Heart right ventricle (tissue), 16 donors: Measurements from ENCODE around the gene RABIF. TPM values are rescaled to one million over a fixed set of nuclear protein-coding genes. Genes with fewer than 3 reads are reported as not detected.
"Not testable (repeated sequence)": the region's sequence is repeated elsewhere in the genome, so short reads cannot be mapped to it uniquely, and the experiment has no call there.

Source experiments
- ATAC-seq, 8 donors: fragments of 200-7000 bp; cut with Tn5 transposase; one replicate each; pipeline ENCODE4 v1.9.1; 2020; ENCODE audit warnings: mild to moderate bottlenecking in 8 of 8, moderate library complexity in 8 of 8, moderate number of reproducible peaks in 1 of 8
- DNase-seq, 2 donors: peaks; one replicate each; pipeline ENCODE4 v3.0.0-alpha.2; 2020
- H3K27ac ChIP-seq, 10 donors: fragments of 200-600 bp; sonication (generic) in 2 of 10; one replicate each; pipeline versions ENCODE4 v1.5.0 to v1.8.0; 2020 to 2022; ENCODE audit warnings: mild to moderate bottlenecking in 3 of 10
- H3K27me3 ChIP-seq, 7 donors: fragments of 200-600 bp; one replicate each; pipeline ENCODE4 v1.8.0; 2021 to 2022; ENCODE audit warnings: mild to moderate bottlenecking in 2 of 7
- H3K36me3 ChIP-seq, 9 donors: fragments of 200-600 bp; sonication (generic) in 1 of 9; one replicate each; pipeline versions ENCODE4 v1.5.0 to v1.8.0; 2020 to 2022; ENCODE audit warnings: mild to moderate bottlenecking in 2 of 9
- H3K4me1 ChIP-seq, 9 donors: fragments of 200-600 bp; sonication (generic) in 1 of 9; one replicate each; pipeline versions ENCODE4 v1.5.0 to v1.8.0; 2020 to 2022; ENCODE audit warnings: mild to moderate bottlenecking in 4 of 9
- H3K4me3 ChIP-seq, 10 donors: fragments of 200-600 bp; sonication (generic) in 2 of 10; one replicate each; pipeline versions ENCODE4 v1.5.0 to v1.8.0; 2020 to 2022; ENCODE audit warnings: mild to moderate bottlenecking in 7 of 10, moderate library complexity in 2 of 10
- H3K9me3 ChIP-seq, 11 donors: fragments of 200-600 bp in 10 of 11; sonication (generic) in 2 of 11; one replicate each; pipeline versions ENCODE4 v1.5.0 to v1.8.0; 2013 to 2022; ENCODE audit warnings: mild to moderate bottlenecking in 2 of 11, control low read depth in 1 of 11, moderate library complexity in 1 of 11
- CTCF ChIP-seq, 9 donors: fragments of 200-600 bp; sonication (generic) in 2 of 9; IDR thresholded peaks; one replicate each; pipeline versions ENCODE4 v1.5.0 to v1.8.0; 2021 to 2022; ENCODE audit warnings: antibody characterized with exemption in 9 of 9, mild to moderate bottlenecking in 5 of 9, moderate library complexity in 1 of 9
- WGBS, 2 donors: extraction: QIAGEN DNeasy Blood & Tissue Kit; methylation state at CpG; one replicate each; pipeline ENCODE4 v1.1.7; 2013; ENCODE audit warnings: inconsistent platforms in 1 of 2; 5-methylcytosine and 5-hydroxymethylcytosine counted together
- intact Hi-C, 10 donors: fragments of 100-400 bp; cut with DNase I; formaldehyde crosslinking; loops; one replicate each; pipeline versions ENCODE4 v1.11.1 to v1.14.2; 2022
- long read RNA-seq, 3 donors: library from polyadenylated mRNA; unstranded; transcript quantifications; one replicate each; pipeline ENCODE4 v2.0.0, GENCODE V29; 2020 to 2021
- polyA plus RNA-seq, 2 donors: library from polyadenylated mRNA; stranded (reverse); fragments of 200-250 nt; gene quantifications; one replicate each; pipeline ENCODE4 v1.2.3, GENCODE V29; 2013
- total RNA-seq, 10 donors: library from RNA; stranded (reverse); fragmentation: NEBNext Ultra II Directional in 3 of 10; extraction: Animal tissue kit (Norgen Biotek cat#: 25700) in 3 of 10; gene quantifications; one replicate each; pipeline versions ENCODE4 v1.2.1 to v1.2.4, GENCODE V29; 2021 to 2023
- donor health status: Arrhythmogenic right ventricular cardiomyopathy.
- donor health status: ischemic (EF 13 %, LVEDD 7.1; RV severe dilation, severe dysfunction).
- donor health status: healthy with polysubstance abuse.
- donor health status: DM: no; HTN: yes; CAD: no.
- donor health status: DM: no; HTN: no; CAD: no.
- donor health status: ischemic (EF 25% LVEDD 6.9; RV normal size, moderate dysfunction).
- donor health status: ischemic (EF 25% LVEDD 5.7; RV mildly dilated, moderate dysfunction).
- donor health status: healthy.
- donor health status: DM: yes; HTN: yes; CAD: no.
- donor health status: Ischemic cardiomyopathy.
- donor health status: ischemic (EF 35%, LVEDD 5.7; RV mildly dilated, moderate dysfunction).
- donor health status: nonischemic (EF 11% LVEDD 7.7; RV severe dilation, severe dysfunction).
- donor health status: DM: yes; HTN: yes; CAD: no.
- donor health status: PGD.
- donor health status: ischemic (EF 29% LVEDD 5.4; RV normal size, mild dysfunction).
- donor health status: nonischemic (EF 23%, LVEDD 6.1; RV moderate dilation, normal function).

Gene RABIF
- total RNA-seq (1 to 10 TPM; 3.2 to 6.0 (median 4.8) TPM), polyA plus RNA-seq (1 to 10 TPM; 2.0 to 8.1 TPM)
- long read RNA-seq, donor 1, transcript RABIF-201 (2 exons, 2,430 nt): major isoform, 10 of 10 reads
- long read RNA-seq, donor 1, partial matches to known transcripts: 0 of 10 reads
- long read RNA-seq, donor 1, other reads (novel, unspliced or antisense): 0 of 10 reads
- long read RNA-seq, donor 2, transcript RABIF-201 (2 exons, 2,430 nt): major isoform, 8 of 12 reads
- long read RNA-seq, donor 2, partial matches to known transcripts: 0 of 12 reads
- long read RNA-seq, donor 2, other reads (novel, unspliced or antisense): 4 of 12 reads
- long read RNA-seq, donor 3, transcript RABIF-201 (2 exons, 2,430 nt): major isoform, 17 of 19 reads
- long read RNA-seq, donor 3, partial matches to known transcripts: 0 of 19 reads
- long read RNA-seq, donor 3, other reads (novel, unspliced or antisense): 2 of 19 reads

- ATAC-seq (peak; percentile 98 to 99 (median 99)), DNase-seq (peak; percentile 96 to 97)
- intact Hi-C loops: loop anchor here in 4 of 10 donors (2.0 to 5.0 kb wide), 5 partner anchors 38 to 81 kb away; partner anchors contain the start of genes KLHL12 (in 2 of the 4), PCAT6 (in 2 of the 4) and KDM5B (in 1 of the 4)
- TF ChIP-seq CTCF (IDR thresholded peaks at IDR 0.05): peak in 6 of 9 donors; percentile 10 to 59 (median 37)
- Histone ChIP-seq H3K27me3 (no peaks in the 10 kb centered on the region), H3K9me3 (no peaks in the 10 kb centered on the region), H3K36me3 (peaks cover 0 to 46% (median 22%) of the 10 kb centered on the region in 9 donors), H3K4me1 (peaks cover 0 to 18% (median 13%) of the 10 kb centered on the region in 9 donors), H3K4me3 (peak within 1 kb of the TSS; percentile 59 to 88 (median 74)), H3K27ac (peak within 1 kb of the TSS; percentile 70 to 98 (median 95))
- 0 to 1% methylated on average over 79 to 84 of the region's 84 CpGs for whole genome bisulfite sequencing, 2 donors
Observed at GRCh38 chr1:202888531-202889360, at the start of gene RABIF. Gene RABIF, minus strand, starts transcription at chr1:202889149. Its CDS starts 51 bp downstream, at chr1:202889098.

GRCh38 chr1:202938287-202938925 is 49.5 kb upstream of the RABIF start:
- H3K4me1 ChIP-seq: no peaks in the 10 kb centered on the region
- intact Hi-C loops: no loop called here
- no peaks in the 10 kb centered on the region for H3K9me3 ChIP-seq
- DNase-seq (no peak), ATAC-seq (peak in 5 of 8 donors; percentile 28 to 73 (median 38))
- TF ChIP-seq CTCF (IDR thresholded peaks at IDR 0.05): no peak
- no peaks in the 10 kb centered on the region for H3K27me3 ChIP-seq
- peaks cover 0 to 40% (median 26%) of the 10 kb centered on the region in 9 donors for H3K36me3 ChIP-seq
- H3K4me3 ChIP-seq: no peak overlapping the region
- 59 to 64% methylated on average over 5 of the region's 5 CpGs for WGBS, 2 donors
- no peak overlapping the region for H3K27ac ChIP-seq

- H3K27me3 ChIP-seq, H3K27ac ChIP-seq, H3K4me3 ChIP-seq, DNase-seq, ATAC-seq, H3K4me1 ChIP-seq, intact Hi-C loops: not testable (repeated sequence)
- Histone ChIP-seq H3K36me3 (peaks cover 0 to 20% (median 9%) of the 10 kb centered on the region in 9 donors), H3K9me3 (peaks cover 0 to 13% (median 0%) of the 10 kb centered on the region in 11 donors)
- WGBS, 2 donors: 80 to 100% methylated on average over 1 of the region's 6 CpGs
Observed at GRCh38 chr1:202936409-202936808, 47.5 kb upstream of the RABIF start.

- no peak for DNase-seq
- Histone ChIP-seq H3K4me1 (no peaks in the 10 kb centered on the region), H3K27ac (no peak overlapping the region), H3K9me3 (peaks cover 0 to 13% (median 0%) of the 10 kb centered on the region in 11 donors), H3K27me3 (no peaks in the 10 kb centered on the region), H3K4me3 (no peak overlapping the region), H3K36me3 (peaks cover 0 to 15% (median 6%) of the 10 kb centered on the region in 9 donors)
- ATAC-seq: no peak
- intact Hi-C loops: no loop called here
- WGBS, 2 donors: 64 to 84% methylated on average over 3 of the region's 3 CpGs
- TF ChIP-seq CTCF (IDR thresholded peaks at IDR 0.05): no peak
Observed at GRCh38 chr1:202935844-202936243, 46.9 kb upstream of the RABIF start.
